Femur (tissue), 1 donor: ENCODE measurements around the gene SCN4A.
A peak's percentile ranks its signal among the peaks of the same experiment; 100 is the strongest.

Experiments
- DNase-seq: peaks from one replicate; pipeline ENCODE4 v3.0.0-alpha.2; 2017

Gene SCN4A

DNA sequence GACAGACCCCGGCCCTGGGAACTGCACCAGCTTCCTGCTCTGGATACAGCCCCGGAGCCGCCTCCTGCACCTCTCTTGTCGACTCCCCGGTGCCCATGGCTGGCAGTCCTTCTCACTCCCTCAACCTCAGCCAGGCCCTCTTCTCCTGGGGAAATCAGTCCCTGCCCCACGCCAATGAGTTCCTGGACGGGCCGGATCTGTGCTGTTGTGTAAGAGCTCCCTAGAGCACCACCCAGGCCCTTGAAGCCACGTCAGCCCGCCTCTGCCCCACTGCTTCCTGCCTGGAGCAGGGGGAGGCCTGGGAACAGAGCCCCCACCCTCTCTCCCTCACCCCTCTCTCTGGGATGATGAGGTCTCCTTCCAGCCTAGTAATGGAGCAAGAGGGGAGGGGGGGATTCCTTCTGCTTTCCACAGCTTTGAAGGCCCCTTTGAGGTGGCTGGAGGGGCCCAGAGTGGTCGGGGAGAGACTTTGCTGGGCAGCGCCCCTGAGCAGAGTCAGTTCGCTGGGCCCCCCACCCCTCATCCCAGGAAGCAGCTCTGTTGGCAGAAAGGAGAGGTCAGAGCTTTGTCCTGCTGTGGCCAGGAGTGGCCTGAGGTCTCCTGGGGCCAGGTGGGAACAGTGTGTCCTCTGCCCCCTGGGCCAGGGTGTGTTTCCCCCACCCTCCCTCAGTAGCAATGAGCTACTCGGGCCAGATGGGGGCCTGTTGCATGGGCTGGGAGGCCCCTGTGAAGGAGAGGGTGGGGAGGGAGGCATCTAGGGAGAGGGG is 29.2 kb upstream of the SCN4A start:
- no peak for DNase-seq

DNA sequence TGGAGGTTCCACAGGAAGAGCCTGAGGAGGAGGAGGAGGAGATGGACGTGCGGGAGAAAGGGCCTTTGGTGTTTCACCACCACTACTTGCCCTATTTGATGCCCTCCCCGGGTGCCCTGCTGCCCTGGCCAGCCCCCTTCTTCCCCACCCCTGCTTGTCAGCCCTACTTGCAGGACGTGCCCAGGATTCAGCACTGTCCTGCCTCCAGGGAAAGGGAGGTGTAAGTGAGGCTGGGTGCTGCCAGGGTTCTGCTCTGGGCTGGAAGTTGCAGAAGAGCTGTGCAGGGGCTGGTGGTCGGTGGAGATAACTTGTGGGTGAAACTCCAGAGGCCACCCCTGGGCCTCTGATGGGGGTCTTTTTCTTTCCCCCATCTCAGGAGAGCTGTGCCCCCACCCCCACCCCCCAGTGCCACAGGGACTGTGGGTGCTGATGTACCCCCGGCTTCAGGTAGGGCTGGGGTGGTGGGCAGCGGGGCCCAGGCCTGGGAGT is 28.4 kb upstream of the SCN4A start:
- no peak for DNase-seq

DNA sequence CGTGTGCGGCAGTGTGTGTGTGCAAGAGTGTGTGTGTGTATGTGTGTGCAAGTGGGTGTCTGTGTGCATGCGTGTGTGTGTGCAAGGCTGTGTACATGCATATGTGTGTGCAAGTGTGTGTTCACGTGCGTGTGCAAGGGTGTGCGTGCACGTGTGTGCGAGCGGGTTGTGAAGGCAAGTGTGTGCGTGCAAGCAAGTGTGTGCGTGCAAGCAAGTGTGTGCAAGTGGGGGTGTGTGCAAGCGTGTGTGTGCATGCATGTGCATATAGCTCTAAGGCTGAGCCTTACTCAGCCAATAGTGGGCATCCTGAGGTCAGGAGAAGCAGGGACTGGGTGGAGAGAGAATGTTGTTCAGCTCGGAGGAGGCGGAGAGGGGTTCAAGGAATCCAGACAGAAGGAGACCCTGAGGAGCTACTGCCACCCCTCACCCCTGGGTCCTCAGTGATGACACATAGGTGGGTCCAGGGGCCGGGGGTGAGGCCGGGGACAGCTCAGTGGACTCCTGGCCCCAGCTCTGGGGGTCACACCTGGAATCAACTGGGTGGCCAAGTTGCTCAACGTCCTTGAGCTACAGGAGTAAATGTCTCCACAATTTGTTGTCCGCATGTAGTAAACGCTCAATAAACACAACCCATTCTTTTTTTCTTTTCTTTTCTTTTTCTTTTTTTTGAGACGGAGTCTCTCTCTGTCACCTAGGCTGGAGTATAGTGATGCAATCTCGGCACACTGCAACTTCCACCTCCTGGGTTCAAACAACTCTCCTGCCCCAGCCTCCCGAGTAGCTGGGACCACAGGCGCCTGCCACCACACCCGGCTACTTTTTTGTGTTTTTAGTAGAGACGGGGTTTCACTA is 27.2 kb upstream of the SCN4A start:
- DNase-seq: no peak

DNA sequence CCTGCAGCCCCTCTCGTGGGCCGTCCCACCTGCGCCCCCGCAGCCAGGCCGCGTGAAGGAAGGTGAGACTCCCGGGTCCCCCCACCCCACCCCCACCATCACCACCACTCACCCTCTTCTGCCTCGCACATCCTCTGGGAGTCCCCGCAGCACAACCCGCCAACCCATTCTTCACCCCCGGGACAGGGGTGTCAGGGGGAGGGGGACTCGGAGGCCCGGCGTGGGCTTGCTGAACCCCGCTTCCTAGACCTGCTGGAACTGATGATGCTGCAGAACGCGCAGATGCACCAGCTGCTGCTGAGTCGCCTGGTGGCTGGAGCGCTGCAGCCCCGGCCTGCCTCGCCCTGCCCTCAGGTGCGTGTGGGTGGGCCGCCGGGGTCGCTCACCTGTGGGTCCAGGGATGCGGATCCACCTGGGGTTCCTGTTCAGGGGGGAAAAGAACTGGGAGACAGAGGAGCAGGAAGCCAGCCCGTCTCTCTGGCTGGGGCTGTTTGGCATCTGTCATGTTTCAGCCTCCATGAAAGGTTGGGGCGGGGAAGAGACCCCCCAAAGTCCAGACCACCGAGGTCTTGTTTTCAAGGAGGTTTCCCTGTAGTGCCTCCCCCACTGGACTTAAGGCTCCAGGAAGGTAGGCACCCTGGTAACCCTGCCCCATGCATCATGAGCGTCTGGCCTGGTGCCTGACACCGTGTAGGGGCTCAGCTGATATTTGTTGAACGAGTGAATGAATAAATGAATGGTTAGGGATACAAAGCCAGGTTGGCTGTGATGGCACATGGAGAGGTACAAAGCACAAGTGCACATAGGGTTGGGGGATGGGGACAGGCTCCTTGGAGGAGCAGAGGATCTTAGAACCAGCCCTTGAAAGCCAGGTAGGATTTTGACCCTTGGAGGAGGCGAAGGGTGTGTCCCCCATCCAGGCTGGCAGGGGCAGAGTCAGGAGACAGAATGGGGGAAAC is 26.3 kb upstream of the SCN4A start:
- no peak for DNase-seq

DNA sequence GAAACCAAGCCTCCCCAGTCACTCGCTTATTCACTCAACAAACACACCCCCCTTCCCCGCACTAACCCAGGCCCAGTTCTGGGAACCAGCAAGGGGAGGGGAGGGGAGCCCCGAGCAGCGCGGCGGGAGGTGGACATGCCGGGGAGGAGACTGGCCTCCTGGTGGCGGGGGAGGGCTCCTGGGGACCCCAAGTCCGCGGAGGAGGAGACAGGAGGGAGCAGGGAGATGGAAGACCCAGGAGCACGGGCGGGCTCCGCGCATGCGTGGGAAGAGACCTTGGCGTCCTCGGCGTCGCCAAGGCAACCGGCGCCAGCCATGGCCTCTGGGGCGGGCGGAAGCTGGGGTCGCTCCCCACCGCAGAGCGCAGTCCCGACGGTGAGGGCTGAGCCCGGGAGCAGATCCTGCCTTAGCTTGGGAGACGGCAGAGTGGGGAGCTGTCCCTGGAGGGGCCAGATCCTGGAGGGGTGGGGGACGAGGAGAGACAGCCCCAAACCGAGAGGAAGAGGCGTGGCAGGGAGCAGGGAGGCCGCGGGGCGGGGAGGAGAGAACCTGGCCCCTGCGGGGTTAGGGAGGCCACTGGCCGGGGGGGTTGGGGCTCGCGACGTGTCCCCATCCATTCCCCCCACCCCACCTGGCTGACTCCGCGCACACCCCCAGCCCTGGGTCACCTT is 25.5 kb upstream of the SCN4A start, which contains the start of gene PRR29:
PRR29 (plus strand) TSS at position 302 of the 671 bp plus-strand sequence; CDS start at position 316, 14 bp downstream.
- peak; percentile 87 for DNase-seq

DNA sequence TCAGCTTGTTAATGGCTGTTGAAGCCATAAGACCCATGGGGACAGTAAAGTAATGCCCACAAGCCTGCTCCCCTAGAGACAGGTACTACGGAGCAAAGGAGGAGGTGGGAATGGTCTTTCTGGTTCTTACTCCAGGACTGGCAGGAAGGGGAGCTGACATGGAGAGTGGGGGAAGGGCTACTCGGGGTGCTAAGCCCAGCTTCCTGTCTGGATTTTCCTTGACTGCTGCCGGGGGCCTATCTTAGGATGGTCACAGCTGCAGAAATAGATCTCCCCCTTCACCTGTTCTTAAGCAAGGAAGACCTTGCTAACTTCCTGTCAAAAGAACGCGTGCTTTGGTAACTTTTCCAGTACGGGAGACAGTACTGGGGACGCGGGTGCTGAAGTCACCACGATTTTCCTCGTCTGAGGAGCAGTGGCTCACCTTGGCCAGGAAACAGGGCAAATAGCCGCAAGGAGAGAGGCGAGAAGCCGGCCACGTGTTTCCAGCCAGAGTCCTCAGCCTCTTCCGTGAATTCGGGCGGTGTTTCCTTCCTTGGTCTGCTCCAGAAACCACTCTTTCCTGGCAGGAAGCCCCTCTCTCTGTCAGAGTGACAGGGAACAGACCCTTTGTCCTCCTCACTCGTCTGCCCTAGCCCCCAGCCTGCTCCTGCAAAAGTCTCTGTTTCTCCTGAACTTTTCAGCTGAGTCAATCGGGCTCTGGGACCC is 24.8 kb upstream of the SCN4A start:
- peak; percentile 80 for DNase-seq

DNA sequence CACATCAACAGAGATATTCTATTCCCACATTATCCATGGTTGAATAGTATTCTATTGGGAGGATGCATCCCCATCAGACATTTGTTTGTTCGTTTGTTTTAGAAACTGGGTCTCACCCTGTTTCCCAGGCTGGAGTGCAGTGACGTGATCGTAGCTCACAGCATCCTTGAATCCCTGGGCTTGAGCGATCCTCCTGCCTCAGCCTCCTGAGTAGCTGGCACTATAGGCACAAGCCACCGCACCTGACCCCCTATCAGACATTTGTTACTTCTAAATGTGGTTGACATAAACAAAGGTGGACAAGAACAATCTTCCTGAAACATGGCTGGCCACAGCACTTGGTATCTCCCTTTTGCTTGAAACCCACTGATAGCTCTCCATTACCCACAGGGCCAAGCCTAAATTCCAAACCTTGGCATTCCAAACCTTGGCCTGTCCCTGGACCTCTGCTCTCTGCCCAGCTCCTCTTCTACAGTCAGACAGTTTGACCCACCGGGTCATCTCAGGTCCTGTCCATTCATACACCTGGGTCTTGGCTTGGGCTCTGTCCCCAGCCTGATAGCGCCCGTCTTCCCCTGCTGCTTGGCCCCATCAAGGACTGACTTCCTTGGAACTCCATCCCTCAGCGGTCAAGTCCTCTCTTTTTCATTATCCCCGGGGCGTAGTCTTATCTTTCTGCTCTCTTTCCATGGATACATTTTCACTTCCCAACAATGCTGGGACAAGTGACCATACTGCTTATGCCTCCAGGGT is 23.9 kb upstream of the SCN4A start:
- DNase-seq: no peak

DNA sequence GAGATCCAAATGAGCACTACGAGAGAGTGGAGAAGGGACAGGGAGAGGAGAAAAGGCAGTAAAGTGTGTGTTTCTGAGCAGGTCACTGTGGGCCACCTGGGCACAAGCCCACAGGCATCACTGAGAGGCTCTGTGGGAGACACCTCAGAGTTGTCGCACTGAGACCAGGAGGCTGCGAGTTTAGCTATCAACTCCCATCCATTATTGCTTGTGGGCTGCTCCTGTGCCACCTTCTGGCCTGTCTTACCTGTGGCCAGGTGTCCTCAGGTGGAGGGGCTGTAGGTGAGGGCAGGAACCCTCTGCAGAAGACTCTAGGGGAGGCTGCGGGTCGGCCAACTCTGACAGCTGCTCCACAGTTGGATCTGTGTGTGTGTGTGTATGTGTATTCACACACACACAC is 22.9 kb upstream of the SCN4A start:
- no peak for DNase-seq

DNA sequence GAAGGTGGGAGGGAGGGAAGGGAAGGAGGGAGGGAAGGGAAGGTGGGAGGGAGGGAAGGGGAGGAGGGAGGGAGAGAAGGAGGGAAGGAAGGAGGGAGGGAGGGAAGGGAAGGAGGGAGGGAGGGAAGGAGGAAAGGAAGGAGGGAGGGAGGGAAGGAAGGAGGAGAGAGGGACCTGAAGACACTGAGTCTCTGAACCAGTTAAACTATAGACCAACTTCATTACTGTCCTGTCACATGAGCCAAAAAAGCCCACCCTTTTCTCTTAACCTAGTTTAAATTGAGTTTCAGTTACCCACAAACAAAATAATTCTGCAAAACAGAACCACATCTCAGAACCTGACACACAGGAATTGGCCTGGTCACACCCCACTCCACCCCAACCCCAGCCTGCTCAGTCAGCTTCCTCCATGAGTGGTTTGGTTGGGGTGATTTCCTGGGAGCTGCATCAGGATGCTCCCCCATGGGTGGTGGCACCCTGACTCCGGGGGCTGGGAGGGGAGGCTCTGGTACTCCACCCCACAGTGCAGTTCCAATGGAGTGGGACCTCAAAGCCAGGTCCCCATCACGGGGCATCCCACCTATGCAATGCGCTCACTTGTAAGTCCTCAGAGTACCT is 20.8 kb upstream of the SCN4A start:
- DNase-seq: peak; percentile 15

DNA sequence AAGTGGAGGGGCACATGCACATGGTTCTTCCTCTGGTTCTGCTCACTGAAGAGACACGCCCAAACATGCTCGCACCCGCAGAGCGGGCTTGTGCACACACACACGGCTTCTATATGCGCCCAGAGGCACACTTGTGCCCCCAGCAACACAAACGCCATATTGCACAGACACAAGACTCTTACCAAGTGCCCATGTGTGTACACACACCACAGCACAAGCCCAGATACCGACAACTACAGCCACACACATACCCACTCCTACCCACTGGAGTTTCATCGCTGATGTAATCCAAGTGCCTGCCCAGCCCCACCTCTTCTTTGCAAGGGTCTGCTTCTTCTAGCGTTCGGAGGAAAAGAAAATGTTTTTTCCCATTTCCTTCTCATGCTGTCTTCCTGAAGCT is 18.9 kb upstream of the SCN4A start:
- DNase-seq: no peak

DNA sequence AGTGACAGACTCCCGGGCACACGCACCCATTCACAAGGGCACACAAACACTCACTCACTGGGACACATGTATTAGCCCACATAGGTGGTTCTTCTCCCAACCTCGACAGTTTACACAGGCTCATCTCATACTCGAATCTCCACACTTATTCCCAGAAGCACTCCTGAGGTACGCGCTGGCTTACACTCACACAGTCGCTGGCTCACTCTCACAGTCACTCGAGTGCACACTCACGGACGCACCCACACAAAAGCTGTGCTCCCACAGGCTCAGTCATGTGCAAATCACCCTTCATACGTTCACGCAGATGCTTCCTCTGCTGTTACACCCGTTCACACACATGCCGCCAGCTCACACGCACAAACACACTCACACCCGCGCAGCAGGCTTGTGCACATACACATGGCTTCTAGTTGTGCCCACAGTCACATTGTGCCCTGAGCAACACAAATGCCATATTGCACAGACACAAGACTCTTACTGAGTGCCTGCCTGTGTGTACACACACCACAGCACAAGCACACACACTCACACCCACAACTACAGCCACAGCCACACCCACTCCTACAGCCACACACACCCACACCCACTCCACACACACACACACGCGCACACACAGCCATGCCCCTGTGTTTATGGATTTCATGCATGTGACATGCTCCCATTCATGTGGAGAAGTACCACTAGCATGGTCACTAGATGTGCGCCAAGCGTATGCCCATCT is 17.1 kb upstream of the SCN4A start:
- peak; percentile 21 for DNase-seq

DNA sequence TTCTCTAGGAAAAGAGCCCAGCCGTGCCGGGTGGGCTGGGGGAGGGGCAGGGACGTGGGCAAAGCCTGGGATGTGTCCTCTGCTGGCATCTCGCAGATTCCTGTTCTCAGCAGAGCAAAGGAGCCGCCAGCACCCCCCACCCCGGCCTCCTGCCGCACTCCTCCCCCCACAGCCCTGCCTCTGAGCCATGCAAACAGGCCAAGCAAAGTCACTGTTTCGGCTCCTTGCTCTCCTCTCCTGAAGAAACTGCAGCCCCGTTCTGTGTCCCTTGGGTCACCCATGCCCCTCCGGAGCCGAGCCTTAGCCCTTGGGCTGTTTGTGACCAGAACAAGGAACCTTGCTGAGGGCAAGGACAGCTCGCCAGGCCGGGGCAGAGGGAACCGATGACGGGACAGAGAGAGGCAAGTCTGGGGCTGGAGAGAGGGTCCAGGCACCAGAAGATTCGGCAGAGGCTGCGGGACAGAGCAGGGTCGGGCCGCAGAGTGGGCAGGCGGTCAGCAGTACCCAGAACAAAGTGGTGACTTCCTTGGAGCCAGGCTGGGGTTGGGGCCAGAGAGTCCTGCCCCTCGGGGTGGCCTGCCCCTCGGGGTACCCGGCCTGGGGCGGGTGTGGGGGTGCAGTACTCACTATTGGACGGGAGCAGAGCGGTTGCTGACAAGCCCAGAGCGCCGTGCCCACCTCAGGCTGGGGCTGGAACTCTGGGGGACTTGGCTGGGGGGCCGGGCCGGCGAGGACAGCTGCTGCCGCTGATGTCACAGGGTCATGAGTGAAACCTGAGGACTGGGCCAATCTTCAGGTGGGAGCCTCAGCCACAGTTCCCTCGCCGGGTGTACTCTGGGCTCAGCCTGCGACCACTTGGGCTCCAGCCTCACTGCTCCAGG is 16.3 kb upstream of the SCN4A start:
- peak; percentile 79 for DNase-seq

DNA sequence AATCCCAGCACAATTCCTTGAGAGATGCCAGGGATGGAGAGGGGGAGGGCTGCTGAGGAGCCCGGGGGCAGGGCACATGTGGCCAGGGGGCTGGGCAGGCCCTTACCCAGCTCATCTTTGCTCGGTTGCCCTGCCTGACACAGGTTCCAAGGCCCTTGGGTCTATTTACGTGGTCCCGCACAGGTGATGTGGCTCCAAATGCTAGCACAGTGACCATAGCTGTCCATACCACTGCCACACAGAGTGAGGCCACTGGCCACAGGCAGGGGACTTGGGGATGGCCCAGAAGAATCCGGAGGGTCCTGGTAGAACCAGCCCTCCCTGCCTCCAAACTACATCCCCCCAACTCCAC is 15.4 kb upstream of the SCN4A start:
- no peak for DNase-seq

DNA sequence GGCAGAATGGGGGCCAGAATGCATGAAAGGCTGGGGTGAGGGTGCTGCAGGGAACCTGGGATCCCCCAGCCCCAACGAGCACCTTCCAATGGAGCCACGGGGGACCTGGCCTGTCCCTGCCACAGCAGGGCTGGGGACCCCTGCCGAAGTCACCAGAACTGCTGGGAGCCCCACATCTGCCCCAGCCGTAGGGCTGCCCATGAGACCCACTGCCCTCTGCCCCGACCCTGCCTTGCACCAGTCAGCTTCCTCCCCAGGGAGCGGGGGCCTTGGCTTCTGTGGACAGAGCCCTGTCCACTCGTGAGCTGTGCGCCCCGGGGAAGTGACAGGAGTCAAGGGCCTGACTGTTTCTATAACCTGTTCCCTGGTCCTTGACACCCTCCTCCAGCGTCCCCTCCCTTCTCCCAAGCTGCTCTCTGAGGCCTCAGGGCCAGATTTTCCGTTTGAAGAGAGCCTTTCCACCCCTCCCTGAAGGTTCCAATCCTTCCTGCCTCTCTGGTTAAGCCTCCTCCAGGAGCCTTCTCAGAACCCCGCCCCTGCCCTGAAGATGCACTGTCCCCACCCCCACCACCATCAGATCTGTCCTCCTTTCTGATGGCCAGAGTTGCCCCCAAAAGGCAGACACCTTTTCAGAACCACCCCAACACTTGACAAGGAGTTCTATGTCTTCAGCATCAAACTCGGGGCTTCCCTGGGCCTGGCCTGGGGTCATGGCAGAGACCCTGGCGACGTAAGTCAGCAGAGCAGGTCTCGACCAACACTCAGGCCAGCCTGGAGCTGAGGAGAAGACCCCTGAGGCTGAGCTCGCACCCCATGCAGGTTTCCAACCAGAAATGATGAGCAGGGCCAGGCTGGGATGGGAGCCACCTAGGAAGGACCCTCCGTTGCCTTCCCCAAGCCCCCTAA is 14.8 kb upstream of the SCN4A start:
- DNase-seq: no peak

DNA sequence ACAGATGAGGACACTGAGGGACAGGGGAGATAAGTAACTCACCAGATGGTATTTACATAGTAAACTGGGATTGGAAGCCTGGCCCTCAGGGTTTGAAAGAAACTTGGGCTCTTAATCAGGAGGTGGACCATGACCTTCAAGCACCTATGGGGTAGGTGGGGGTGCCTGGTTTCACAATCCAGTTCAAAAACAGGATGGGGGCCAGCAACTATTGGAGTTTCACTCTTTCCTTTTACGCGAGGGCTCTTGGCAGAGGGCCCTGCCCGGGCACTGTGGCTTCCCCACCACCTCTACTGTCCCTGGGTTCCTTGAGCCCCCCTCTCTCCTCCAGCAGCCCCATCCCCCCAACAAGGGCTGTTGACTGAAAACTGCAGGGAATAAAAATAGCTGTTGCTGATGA is 14.1 kb upstream of the SCN4A start:
- no peak for DNase-seq

DNA sequence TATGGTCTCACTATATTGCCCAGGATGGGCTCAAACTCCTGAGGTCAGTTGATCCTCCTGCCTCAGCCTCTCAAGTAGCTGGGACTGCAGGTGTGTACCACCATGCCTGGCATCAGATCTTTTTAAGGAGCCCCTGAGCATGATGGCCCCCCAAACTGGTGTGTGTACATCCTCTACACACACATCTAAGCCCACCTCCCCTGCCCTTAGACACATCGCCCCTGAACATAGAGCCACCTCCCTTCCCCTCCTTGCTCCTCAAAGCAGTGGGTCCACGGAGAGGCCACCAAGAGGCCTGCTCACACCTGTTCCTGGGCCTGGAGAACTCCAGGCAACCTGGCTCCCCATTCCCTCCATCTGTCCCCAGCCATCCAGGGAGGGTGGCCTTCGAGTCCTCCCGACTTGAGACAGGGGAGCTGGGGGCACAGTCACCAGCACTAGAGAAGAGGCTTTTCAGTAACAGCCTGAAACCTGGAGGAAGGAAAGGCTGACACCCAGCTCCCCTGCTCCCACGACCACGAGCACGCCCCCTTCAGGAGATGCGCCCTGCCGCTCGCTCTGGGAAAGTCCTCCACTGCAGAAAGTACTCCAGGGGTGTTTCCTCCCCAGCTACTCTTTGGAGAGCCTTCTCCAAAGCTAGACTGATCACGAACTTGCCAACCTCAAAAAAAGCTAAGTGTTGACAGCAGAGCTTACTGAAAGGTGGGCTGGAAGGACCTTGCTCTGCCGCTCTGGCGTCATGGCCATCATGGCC is 12.8 kb upstream of the SCN4A start:
- no peak for DNase-seq
